HepG2 (cell line): Measurements from ENCODE around the gene ZCCHC8. TPM values are rescaled to one million over a fixed set of nuclear protein-coding genes. Genes with fewer than 3 reads are reported as not detected.
A peak's percentile ranks its signal among the peaks of the same experiment; 100 is the strongest.

Source experiments
- ARNT2 ChIP-seq: sonication (generic); formaldehyde crosslinking; IDR thresholded peaks from 2 replicates; pipeline ENCODE4 v1.8.0; 2022; ENCODE audit warnings: mild to moderate bottlenecking, low read depth, missing genetic modification reagents, moderate library complexity
- BCL6 ChIP-seq: IDR thresholded peaks from 2 replicates; pipeline ENCODE4 v1.6.1; 2016; ENCODE audit warnings: missing genetic modification reagents, missing compliant biosample characterization
- ETV6 ChIP-seq: sonication (generic); formaldehyde crosslinking; conservative IDR thresholded peaks from 2 replicates; pipeline ENCODE4 v1.4.0; 2020; ENCODE audit warnings: missing genetic modification reagents
- HDAC6 ChIP-seq: fragments of 200-600 bp; sonication (generic); IDR thresholded peaks from 2 replicates; pipeline ENCODE4 v1.7.0; 2017; ENCODE audit warnings: mild to moderate bottlenecking, antibody characterized with exemption, low read length, low read depth
- MAFF ChIP-seq: IDR thresholded peaks from 2 replicates; pipeline ENCODE4 v1.6.1; 2011; ENCODE audit warnings: low read depth, low read length, improper control_type of control experiment
- MXD3 ChIP-seq: IDR thresholded peaks from 2 replicates; pipeline ENCODE4 v1.6.1; 2016; ENCODE audit warnings: mild to moderate bottlenecking, missing biosample characterization, missing genetic modification reagents
- NCOR1 ChIP-seq: fragments of 200-600 bp; sonication (generic); IDR thresholded peaks from 2 replicates; pipeline ENCODE4 v1.7.0; 2017; ENCODE audit warnings: antibody characterized with exemption, low read length, borderline replicate concordance
- PAF1 ChIP-seq: IDR thresholded peaks from 2 replicates; pipeline ENCODE4 v1.6.1; 2016; ENCODE audit warnings: missing genetic modification reagents, missing compliant biosample characterization
- POLR2AphosphoS2 ChIP-seq: IDR thresholded peaks from 2 replicates; pipeline ENCODE4 v1.6.1; 2011; ENCODE audit warnings: low read depth, low read length, improper control_type of control experiment
- REST ChIP-seq, 2 experiments: IDR thresholded peaks; 2 replicates each; pipeline ENCODE4 v1.6.1; 2011 to 2012; ENCODE audit warnings: low read length in 2 of 2, borderline replicate concordance in 1 of 2, low read depth in 1 of 2, mild to moderate bottlenecking in 1 of 2, moderate library complexity in 1 of 2
- SATB2 ChIP-seq: sonication (generic); formaldehyde crosslinking; IDR thresholded peaks from 2 replicates; pipeline ENCODE4 v1.5.0; 2020; ENCODE audit warnings: missing genetic modification reagents
- TARDBP ChIP-seq: sonication (generic); formaldehyde crosslinking; IDR thresholded peaks from 2 replicates; pipeline ENCODE4 v1.8.0; 2022; ENCODE audit warnings: mild to moderate bottlenecking, missing genetic modification reagents
- TCF7 ChIP-seq: sonication (generic); IDR thresholded peaks from 2 replicates; pipeline ENCODE4 v1.6.1; 2016; ENCODE audit warnings: antibody characterized with exemption, low read depth
- THAP7 ChIP-seq: sonication (generic); formaldehyde crosslinking; IDR thresholded peaks from 2 replicates; pipeline ENCODE4 v1.8.1; 2023; ENCODE audit warnings: mild to moderate bottlenecking, missing genetic modification reagents
- ZFX ChIP-seq: sonication (generic); formaldehyde crosslinking; IDR thresholded peaks from 2 replicates; pipeline ENCODE4 v1.4.0; 2020; ENCODE audit warnings: mild to moderate bottlenecking, low read depth, missing genetic modification reagents, moderate library complexity
- ZNF18 ChIP-seq: sonication (generic); formaldehyde crosslinking; IDR thresholded peaks from 2 replicates; pipeline ENCODE4 v1.8.0; 2022; ENCODE audit warnings: mild to moderate bottlenecking, missing genetic modification reagents; ENCODE audit not compliant: insufficient replicate concordance
- ZNF432 ChIP-seq: sonication (generic); formaldehyde crosslinking; IDR thresholded peaks from 2 replicates; pipeline ENCODE4 v1.5.0; 2020; ENCODE audit warnings: missing genetic modification reagents, mild to moderate bottlenecking, borderline replicate concordance
- ZNF616 ChIP-seq: sonication (generic); formaldehyde crosslinking; IDR thresholded peaks from 2 replicates; pipeline ENCODE4 v1.5.0; 2020; ENCODE audit warnings: low read depth, mild to moderate bottlenecking, missing genetic modification reagents
- ZNF878 ChIP-seq: sonication (generic); formaldehyde crosslinking; IDR thresholded peaks from 2 replicates; pipeline ENCODE4 v1.8.1; 2023; ENCODE audit warnings: mild to moderate bottlenecking, missing genetic modification reagents, moderate library complexity
- ZSCAN21 ChIP-seq: sonication (generic); formaldehyde crosslinking; IDR thresholded peaks from 2 replicates; pipeline ENCODE4 v1.8.0; 2022; ENCODE audit warnings: mild to moderate bottlenecking, missing genetic modification reagents, moderate library complexity, borderline replicate concordance
- polyA plus RNA-seq, 8 experiments: library from polyadenylated mRNA; depleted of rRNA in 3 of 8; stranded (reverse) in 7 of 8; unstranded in 1 of 8; fragments of >200 nt; fragmentation: Illumina TruSeq in 4 of 8; extraction: Trizol in 4 of 8; gene quantifications; 2 replicates each; pipeline versions ENCODE4 v1.2.1 to v1.2.3, GENCODE V29; 2011 to 2016; ENCODE audit warnings: low read depth in 4 of 8, missing spikeins in 1 of 8, mixed read lengths in 1 of 8; ENCODE audit not compliant: insufficient read depth in 1 of 8
- total RNA-seq, 5 experiments: library from RNA; depleted of rRNA; stranded (reverse); fragments of >200 nt; fragmentation: Illumina TruSeq; extraction: Trizol; gene quantifications; 2 replicates each; pipeline ENCODE4 v1.2.3, GENCODE V29; 2016; ENCODE audit warnings: low read depth in 1 of 5
- TF ChIP-seq, protein P1 (sequence below): sonication (generic); formaldehyde crosslinking; IDR thresholded peaks from 2 replicates; pipeline ENCODE4 v1.8.0; 2022; ENCODE audit warnings: missing genetic modification reagents, mild to moderate bottlenecking, moderate library complexity, borderline replicate concordance

The ZCCHC8 gene
- total and polyA plus RNA-seq, 2 of the 13 experiments (the other 11 are each of a cell fraction or from before 2014, with no cell fraction given), result 18.6 to 20.9 TPM

GRCh38 chr12:122503783-122504590 is 3.3 kb upstream of the ZCCHC8 start (continued):
- no peak for TF ChIP-seq REST (IDR thresholded peaks at IDR 0.05; ENCODE audit: borderline replicate concordance in 1 of 2, low read depth in 1 of 2, low read length in 2 of 2)
- no peak for TF ChIP-seq ZNF878 (CRISPR knock-in tag)
- peak; percentile 72; the same call in 1 of the 2 replicates for TF ChIP-seq POLR2AphosphoS2
- TF ChIP-seq, protein P1, sequence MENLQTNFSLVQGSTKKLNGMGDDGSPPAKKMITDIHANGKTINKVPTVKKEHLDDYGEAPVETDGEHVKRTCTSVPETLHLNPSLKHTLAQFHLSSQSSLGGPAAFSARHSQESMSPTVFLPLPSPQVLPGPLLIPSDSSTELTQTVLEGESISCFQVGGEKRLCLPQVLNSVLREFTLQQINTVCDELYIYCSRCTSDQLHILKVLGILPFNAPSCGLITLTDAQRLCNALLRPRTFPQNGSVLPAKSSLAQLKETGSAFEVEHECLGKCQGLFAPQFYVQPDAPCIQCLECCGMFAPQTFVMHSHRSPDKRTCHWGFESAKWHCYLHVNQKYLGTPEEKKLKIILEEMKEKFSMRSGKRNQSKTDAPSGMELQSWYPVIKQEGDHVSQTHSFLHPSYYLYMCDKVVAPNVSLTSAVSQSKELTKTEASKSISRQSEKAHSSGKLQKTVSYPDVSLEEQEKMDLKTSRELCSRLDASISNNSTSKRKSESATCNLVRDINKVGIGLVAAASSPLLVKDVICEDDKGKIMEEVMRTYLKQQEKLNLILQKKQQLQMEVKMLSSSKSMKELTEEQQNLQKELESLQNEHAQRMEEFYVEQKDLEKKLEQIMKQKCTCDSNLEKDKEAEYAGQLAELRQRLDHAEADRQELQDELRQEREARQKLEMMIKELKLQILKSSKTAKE (CRISPR knock-in tag), result no peak
- no peak for TF ChIP-seq ZNF18
- TF ChIP-seq HDAC6, result no peak
- no peak for TF ChIP-seq ARNT2 (CRISPR knock-in tag)
- no peak for TF ChIP-seq MAFF
- TF ChIP-seq ZNF616 (CRISPR knock-in tag), result no peak
- no peak for TF ChIP-seq MXD3 (CRISPR knock-in tag)
- no peak for TF ChIP-seq ZNF432 (CRISPR knock-in tag)
- no peak for TF ChIP-seq THAP7
- no peak for TF ChIP-seq BCL6 (CRISPR knock-in tag)
- no peak for TF ChIP-seq SATB2
- TF ChIP-seq ETV6 (CRISPR knock-in tag), result no peak
- no peak for TF ChIP-seq TARDBP (CRISPR knock-in tag)
- no peak for TF ChIP-seq NCOR1
- TF ChIP-seq ZFX (CRISPR knock-in tag), result no peak
- no peak for TF ChIP-seq TCF7
- no peak for TF ChIP-seq ZSCAN21 (CRISPR knock-in tag)
- TF ChIP-seq PAF1 (CRISPR knock-in tag), result 0 out of 2 replicates have a peak, but pooled peaks have one; percentile 32
